HCT116 (cell line): Measurements from ENCODE around the gene AP3D1. TPM values are rescaled to one million over a fixed set of nuclear protein-coding genes. Genes with fewer than 3 reads are reported as not detected.

Experiments used
- ATAC-seq: fragments of 200-7000 bp; cut with Tn5 transposase; 2 replicates; pipeline ENCODE4 v1.9.1; 2020; ENCODE audit warnings: mild to moderate bottlenecking, moderate library complexity
- BruUV-seq: library from RNA; stranded (reverse); fragments of 400-500 nt; replicated peaks from 2 replicates; lab custom pipeline; 2021; lab: Mats Ljungman, UMichigan
- CTCF ChIA-PET: fragments of 300-600 bp; sonication (Branson Sonifier 250); formaldehyde crosslinking; loops from one replicate; lab custom pipeline; 2021; ENCODE audit warnings: antibody characterized with exemption; lab: Charles Lee
- POLR2A ChIA-PET: fragments of 300-600, 350-600 bp; sonication (Branson Sonifier 250); formaldehyde crosslinking; loops from one replicate; lab custom pipeline; 2021; ENCODE audit warnings: antibody characterized with exemption; lab: Charles Lee
- RAD21 ChIA-PET, 2 experiments: fragments of 300-600 bp; sonication (Branson Sonifier 250); formaldehyde crosslinking; loops; one replicate each; lab custom pipeline; 2023; ENCODE audit warnings: low total read pairs in 2 of 2; ENCODE audit not compliant: uncharacterized antibody in 2 of 2, unreplicated experiment in 2 of 2, low non-redundant PET in 1 of 2; lab: Charles Lee
- DNase-seq: peaks from one replicate; pipeline ENCODE4 v3.0.0-alpha.2; 2010; ENCODE audit warnings: low read depth, low spot score
- H2AFZ ChIP-seq: fragments of 200-600 bp; shearing (Covaris generic), sonication (generic); 2 replicates; pipeline ENCODE4 v1.6.1; 2017; ENCODE audit warnings: low read depth, mixed run types, mixed read lengths, antibody characterized with exemption, low read length; ENCODE audit not compliant: poor library complexity, severe bottlenecking
- H3K27ac ChIP-seq: 2 replicates; pipeline ENCODE4 v1.5.1; 2012; ENCODE audit warnings: low read depth, low read length
- H3K27me3 ChIP-seq: fragments of 200-600 bp; sonication (generic); 2 replicates; pipeline ENCODE4 v1.6.1; 2016; ENCODE audit warnings: mixed run types, low read length, mixed read lengths; ENCODE audit not compliant: insufficient read depth
- H3K36me3 ChIP-seq, 2 experiments: fragments of 200-500 bp in 1 of 2; fragments of 200-600 bp in 1 of 2; sonication (Bioruptor generic) in 1 of 2; sonication (generic) in 1 of 2; 2 replicates each; pipeline versions ENCODE4 v1.5.1 to v1.6.1; 2014 to 2016; ENCODE audit warnings: low read length in 2 of 2, inconsistent platforms in 1 of 2, mixed read lengths in 1 of 2, mixed run types in 1 of 2; ENCODE audit not compliant: insufficient read depth in 2 of 2, control insufficient read depth in 1 of 2
- H3K4me1 ChIP-seq, 2 experiments: fragments of 200-600 bp in 1 of 2; sonication (generic) in 1 of 2; 2 replicates each; pipeline versions ENCODE4 v1.5.1 to v1.6.1; 2012 to 2017; ENCODE audit warnings: low read length in 2 of 2, inconsistent platforms in 1 of 2, mild to moderate bottlenecking in 1 of 2, mixed read lengths in 1 of 2, mixed run types in 1 of 2, moderate library complexity in 1 of 2; ENCODE audit not compliant: insufficient read depth in 2 of 2, control insufficient read depth in 1 of 2
- H3K4me2 ChIP-seq: fragments of 200-600 bp; sonication (generic); 2 replicates; pipeline ENCODE4 v1.6.1; 2017; ENCODE audit warnings: mixed run types, low read length, mixed read lengths
- H3K4me3 ChIP-seq, 2 experiments: fragments of 200-600 bp in 1 of 2; sonication (generic) in 1 of 2; replicated peaks in 1 of 2; 2 replicates each; pipeline ENCODE4 v1.5.1; 2011 to 2016; ENCODE audit warnings: low read length in 2 of 2, control low read depth in 1 of 2, low read depth in 1 of 2, mild to moderate bottlenecking in 1 of 2, mixed read lengths in 1 of 2, mixed run types in 1 of 2
- H3K79me2 ChIP-seq: fragments of 200-600 bp; sonication (generic); 2 replicates; pipeline ENCODE4 v1.6.1; 2017; ENCODE audit warnings: mild to moderate bottlenecking, mixed run types, low read length, moderate library complexity, mixed read lengths; ENCODE audit not compliant: insufficient read depth
- H3K9ac ChIP-seq: fragments of 200-600 bp; sonication (generic); 2 replicates; pipeline ENCODE4 v1.6.1; 2016; ENCODE audit warnings: low read length, mixed read lengths
- H3K9me2 ChIP-seq: fragments of 200-600 bp; sonication (generic), shearing (Covaris generic); 2 replicates; pipeline ENCODE4 v1.6.1; 2017; ENCODE audit warnings: mixed run types, mild to moderate bottlenecking, moderate library complexity; ENCODE audit not compliant: insufficient read depth
- H3K9me3 ChIP-seq, 2 experiments: fragments of 200-500 bp in 1 of 2; fragments of 200-600 bp in 1 of 2; sonication (Bioruptor generic) in 1 of 2; sonication (generic) in 1 of 2; 2 replicates each; pipeline ENCODE4 v1.6.1; 2014 to 2017; ENCODE audit warnings: low read length in 2 of 2, mixed read lengths in 2 of 2, inconsistent platforms in 1 of 2, low read depth in 1 of 2, mild to moderate bottlenecking in 1 of 2, mixed run types in 1 of 2, moderate library complexity in 1 of 2; ENCODE audit not compliant: control insufficient read depth in 1 of 2, insufficient read depth in 1 of 2
- H4K20me1 ChIP-seq: fragments of 200-600 bp; sonication (generic), shearing (Covaris generic); 2 replicates; pipeline ENCODE4 v1.6.1; 2017; ENCODE audit warnings: mixed run types, mild to moderate bottlenecking, moderate library complexity; ENCODE audit not compliant: insufficient read depth
- EZH2 ChIP-seq: fragments of 200-600 bp; sonication (generic); IDR thresholded peaks from 2 replicates; pipeline ENCODE4 v1.6.1; 2017; ENCODE audit warnings: antibody characterized with exemption, mixed run types
- EZH2phosphoT487 ChIP-seq: fragments of 200-600 bp; IDR thresholded peaks from 2 replicates; pipeline ENCODE4 v1.6.1; 2018; ENCODE audit warnings: antibody characterized with exemption, borderline replicate concordance
- FOSL1 ChIP-seq: IDR thresholded peaks from 2 replicates; pipeline ENCODE4 v1.6.1; 2012; ENCODE audit warnings: low read depth
- ZFX ChIP-seq: fragments of 450-650 bp; IDR thresholded peaks from 2 replicates; pipeline ENCODE4 v1.6.1; 2017
- ZNF274 ChIP-seq: fragments of 200-500 bp; sonication (Bioruptor generic); IDR thresholded peaks from 2 replicates; pipeline ENCODE4 v1.6.1; 2014; ENCODE audit warnings: mild to moderate bottlenecking, low read depth, low read length, inconsistent platforms
- intact Hi-C: fragments of 100-400 bp; cut with micrococcal nuclease; formaldehyde crosslinking; loops from 2 replicates; pipeline ENCODE4 v1.10.0; 2022
- total RNA-seq: library from RNA; stranded (reverse); gene quantifications from one replicate; pipeline ENCODE4 v1.2.1, GENCODE V29; 2021; ENCODE audit not compliant: unreplicated experiment
- TF ChIP-seq, protein P1 (sequence below), 3 experiments: fragments of 200-600 bp in 1 of 3; sonication (generic) in 1 of 3; IDR thresholded peaks in 2 of 3; conservative IDR thresholded peaks in 1 of 3; 2 replicates each; pipeline ENCODE4 v1.5.1; 2012 to 2017; ENCODE audit warnings: low read depth in 2 of 3, low read length in 2 of 3, antibody characterized with exemption in 1 of 3, borderline replicate concordance in 1 of 3, control low read depth in 1 of 3, mild to moderate bottlenecking in 1 of 3, mixed read lengths in 1 of 3, mixed run types in 1 of 3, moderate library complexity in 1 of 3; ENCODE audit not compliant: insufficient read depth in 1 of 3
- TF ChIP-seq, protein P2 (sequence below): IDR thresholded peaks from 2 replicates; pipeline ENCODE4 v1.6.1; 2012

The AP3D1 gene
- total RNA-seq, 1 experiment from 2014 or later = 137 TPM

DNA sequence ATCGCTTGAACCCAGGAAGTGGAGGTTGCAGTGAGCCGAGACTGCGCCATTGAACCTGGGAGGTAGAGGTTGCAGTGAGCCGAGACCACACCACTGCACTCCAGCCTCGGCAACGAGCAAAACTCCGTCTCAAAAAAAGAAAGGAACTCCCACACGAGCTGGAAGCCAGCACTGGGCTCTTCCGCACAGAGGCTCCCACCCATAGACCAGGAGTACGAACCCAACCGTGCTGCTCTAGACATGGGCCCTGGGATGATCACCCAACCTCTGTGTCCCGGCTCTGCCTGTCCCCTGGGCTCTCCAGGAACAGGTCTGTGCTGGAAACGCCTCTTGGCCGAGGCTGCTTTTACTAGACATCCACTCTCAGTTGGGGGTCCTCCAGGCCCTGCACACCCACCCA, 24.4 kb upstream of the AP3D1 start:
- H3K27ac ChIP-seq = 0 out of 2 replicates have a peak overlapping the region, but pooled peaks have one; percentile 4
- DNase-seq (no peak), ATAC-seq (no peak)
- ChIA-PET CTCF (no interaction called here), RAD21 (no interaction called here), POLR2A (no interaction called here)
- H3K4me2 ChIP-seq = no peak overlapping the region
- intact Hi-C loops = no loop called here
- H2AFZ ChIP-seq = no peak overlapping the region
- H3K36me3 ChIP-seq = peaks cover 2 to 22% of the 10 kb centered on the region in 2 experiments; a peak in 1 of 4 replicates
- H3K79me2 ChIP-seq = peaks cover 100% of the 10 kb centered on the region
- no peak for TF ChIP-seq EZH2
- no peak for TF ChIP-seq ZFX
- no peak for TF ChIP-seq FOSL1
- TF ChIP-seq, protein P1, sequence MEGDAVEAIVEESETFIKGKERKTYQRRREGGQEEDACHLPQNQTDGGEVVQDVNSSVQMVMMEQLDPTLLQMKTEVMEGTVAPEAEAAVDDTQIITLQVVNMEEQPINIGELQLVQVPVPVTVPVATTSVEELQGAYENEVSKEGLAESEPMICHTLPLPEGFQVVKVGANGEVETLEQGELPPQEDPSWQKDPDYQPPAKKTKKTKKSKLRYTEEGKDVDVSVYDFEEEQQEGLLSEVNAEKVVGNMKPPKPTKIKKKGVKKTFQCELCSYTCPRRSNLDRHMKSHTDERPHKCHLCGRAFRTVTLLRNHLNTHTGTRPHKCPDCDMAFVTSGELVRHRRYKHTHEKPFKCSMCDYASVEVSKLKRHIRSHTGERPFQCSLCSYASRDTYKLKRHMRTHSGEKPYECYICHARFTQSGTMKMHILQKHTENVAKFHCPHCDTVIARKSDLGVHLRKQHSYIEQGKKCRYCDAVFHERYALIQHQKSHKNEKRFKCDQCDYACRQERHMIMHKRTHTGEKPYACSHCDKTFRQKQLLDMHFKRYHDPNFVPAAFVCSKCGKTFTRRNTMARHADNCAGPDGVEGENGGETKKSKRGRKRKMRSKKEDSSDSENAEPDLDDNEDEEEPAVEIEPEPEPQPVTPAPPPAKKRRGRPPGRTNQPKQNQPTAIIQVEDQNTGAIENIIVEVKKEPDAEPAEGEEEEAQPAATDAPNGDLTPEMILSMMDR (IDR thresholded peaks at IDR 0.05 in 2 of 3, conservative IDR thresholded peaks at IDR 0.05 in 1 of 3; ENCODE audit: borderline replicate concordance in 1 of 3, insufficient read depth in 1 of 3, low read depth in 2 of 3, low read length in 2 of 3) = no peak
- TF ChIP-seq, protein P2, sequence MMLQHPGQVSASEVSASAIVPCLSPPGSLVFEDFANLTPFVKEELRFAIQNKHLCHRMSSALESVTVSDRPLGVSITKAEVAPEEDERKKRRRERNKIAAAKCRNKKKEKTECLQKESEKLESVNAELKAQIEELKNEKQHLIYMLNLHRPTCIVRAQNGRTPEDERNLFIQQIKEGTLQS = no peak
- TF ChIP-seq EZH2phosphoT487 = no peak
- TF ChIP-seq ZNF274 = no peak
- H4K20me1 ChIP-seq = peaks cover 14% of the 10 kb centered on the region; the same call in 1 of the 2 replicates
- H3K9ac ChIP-seq = no peak overlapping the region
- H3K4me1 ChIP-seq = peaks cover 10 to 56% of the 10 kb centered on the region in 2 experiments
- no peak overlapping the region for H3K4me3 ChIP-seq
- no TSS peak for BruUV-seq
- H3K27me3 ChIP-seq = no peaks in the 10 kb centered on the region
- no peaks in the 10 kb centered on the region for H3K9me3 ChIP-seq
- no peaks in the 10 kb centered on the region for H3K9me2 ChIP-seq
